Iris pigment epithelial cell (primary cell): ENCODE data around the gene OR2A42.
"Not testable (repeated sequence)": the region's sequence is repeated elsewhere in the genome, so short reads cannot be mapped to it uniquely, and the experiment has no call there.

Source experiments
- DNase-seq: peaks from one replicate; pipeline ENCODE4 v3.0.0-alpha.2; 2011; ENCODE audit warnings: low read depth

The OR2A42 gene

DNA sequence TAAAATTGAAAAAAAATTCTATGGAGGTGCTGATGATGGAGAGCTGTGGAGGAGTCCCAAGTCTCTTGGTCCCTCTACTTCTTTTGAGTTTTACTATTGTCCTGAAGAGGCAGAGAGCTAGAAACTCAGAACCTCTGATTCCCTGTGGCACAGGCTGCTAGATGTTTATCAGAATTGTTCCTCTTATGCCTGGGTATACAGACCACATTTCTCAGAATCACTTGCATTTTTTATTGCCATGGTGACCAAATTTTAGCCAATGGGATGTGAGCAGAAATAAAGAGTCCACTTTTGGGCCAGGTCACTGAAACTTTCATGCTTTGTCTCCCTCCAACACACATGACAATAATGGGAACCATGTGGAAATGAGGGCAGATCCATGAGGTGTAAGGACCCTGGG, 15.7 kb downstream of the OR2A42 start:
- DNase-seq, result not testable (repeated sequence)

DNA sequence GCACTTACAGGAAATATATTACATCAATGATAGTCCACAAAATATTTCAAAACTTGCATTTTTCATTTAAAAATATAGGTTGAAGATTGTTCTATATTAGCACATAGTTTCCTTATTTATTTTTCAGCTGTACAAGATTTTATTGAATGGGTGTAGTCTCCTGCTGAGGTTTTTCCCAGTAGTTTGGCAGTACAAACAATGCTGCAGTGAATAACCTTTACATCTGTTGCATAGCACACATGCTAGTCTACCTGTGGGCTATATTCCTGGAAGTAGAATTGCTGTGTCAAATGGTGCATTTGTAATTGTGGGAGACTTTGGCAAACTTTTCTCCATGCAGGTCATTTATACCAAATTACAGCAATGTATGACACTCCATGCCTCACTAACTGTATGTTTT, 18.9 kb downstream of the OR2A42 start:
- not testable (repeated sequence) for DNase-seq

DNA sequence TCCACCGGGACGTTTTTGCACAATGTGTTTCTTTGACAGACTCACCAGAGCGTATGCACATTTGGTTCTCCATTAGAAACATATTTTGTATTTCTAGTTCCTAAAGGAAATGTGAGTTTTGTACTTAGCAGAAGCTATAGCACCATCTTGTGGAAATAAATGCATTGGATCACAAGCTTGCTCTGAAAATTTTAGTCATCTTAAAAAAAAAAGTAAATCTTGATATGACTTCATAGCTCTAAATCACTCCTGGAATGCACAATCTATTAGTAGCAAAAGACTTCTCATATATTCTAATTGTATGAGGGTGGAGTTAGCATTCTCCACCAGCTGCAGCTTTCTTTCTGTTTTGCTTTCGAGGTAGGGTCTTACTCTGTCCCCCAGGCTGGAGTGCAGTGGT, 20.3 kb downstream of the OR2A42 start:
- not testable (repeated sequence) for DNase-seq

DNA sequence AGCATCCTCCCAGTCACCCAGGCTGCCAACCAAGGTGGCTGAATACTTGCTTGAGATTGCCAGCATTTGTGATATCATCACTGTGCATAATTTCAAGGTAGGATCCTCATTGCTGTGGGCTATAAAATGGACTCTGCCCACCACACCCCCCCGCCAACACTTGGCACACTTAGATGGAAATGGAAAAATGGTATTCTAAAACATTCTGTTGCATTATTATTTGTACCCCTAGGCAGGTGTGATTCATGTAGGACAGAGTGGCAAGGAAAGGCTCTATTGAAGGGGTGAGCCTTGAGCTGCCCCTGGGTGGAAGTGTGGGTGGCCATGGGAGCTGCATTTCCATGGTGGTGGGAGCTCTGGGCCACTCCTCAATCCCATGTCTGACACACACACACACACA, 20.8 kb downstream of the OR2A42 start:
- DNase-seq, result not testable (repeated sequence)

DNA sequence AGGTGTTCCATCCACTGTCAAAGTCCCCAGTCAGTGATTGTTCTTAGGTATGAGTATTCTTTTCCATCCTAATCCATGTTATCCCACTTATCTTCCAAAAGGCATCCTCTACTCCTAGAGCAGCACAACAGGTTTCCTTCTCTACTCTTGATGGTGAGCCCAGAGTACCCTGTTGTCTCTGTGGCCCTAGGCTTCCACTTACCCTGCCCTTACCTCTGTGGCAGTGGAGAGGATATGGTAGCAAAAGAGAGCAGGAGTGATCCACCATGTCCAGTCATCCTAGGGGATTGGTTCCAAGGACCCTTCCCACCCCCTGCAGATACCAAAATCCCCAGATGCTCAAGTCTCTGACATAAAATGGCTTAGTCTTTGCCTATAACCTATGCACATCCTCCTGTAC, 22.2 kb downstream of the OR2A42 start:
- not testable (repeated sequence) for DNase-seq

DNA sequence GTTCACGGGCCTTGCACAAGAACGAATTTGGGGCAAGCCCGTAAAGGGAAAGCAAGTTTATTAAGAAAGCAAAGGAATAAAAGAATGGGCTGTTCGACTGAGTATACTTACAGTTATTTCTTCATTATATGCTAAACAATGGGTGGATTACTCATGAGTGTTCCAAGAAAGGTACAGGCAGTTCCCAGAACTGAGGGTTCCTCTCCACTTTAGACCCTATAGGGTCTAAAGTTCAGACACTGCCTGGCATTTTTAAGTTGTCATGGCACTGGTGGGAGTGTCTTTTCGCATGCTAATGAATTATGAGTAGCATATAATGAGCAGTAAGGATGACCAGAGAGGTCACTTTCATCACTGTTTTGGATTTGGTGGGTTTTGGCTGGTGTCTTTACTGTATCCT, 34.1 kb downstream of the OR2A42 start:
- DNase-seq, result not testable (repeated sequence)

DNA sequence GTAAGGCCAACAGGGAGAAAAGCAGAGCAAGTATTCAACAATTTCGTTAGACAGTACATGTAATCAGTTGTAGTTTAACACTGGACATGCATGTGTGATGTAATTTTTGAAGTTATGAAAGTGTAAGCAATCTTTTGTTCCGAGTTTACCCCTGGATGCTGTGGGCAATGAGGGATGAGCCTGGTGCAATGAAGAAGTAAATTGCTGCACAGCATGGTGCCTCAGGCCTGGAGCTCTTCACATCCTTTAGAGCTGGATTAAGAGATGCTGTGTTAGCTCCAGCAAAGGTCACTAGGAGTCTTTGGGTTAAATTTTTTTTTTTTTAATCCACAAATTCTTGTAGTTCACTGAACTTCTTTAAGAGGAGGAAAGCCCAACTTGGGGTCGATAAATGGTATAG, 36.3 kb downstream of the OR2A42 start:
- not testable (repeated sequence) for DNase-seq

DNA sequence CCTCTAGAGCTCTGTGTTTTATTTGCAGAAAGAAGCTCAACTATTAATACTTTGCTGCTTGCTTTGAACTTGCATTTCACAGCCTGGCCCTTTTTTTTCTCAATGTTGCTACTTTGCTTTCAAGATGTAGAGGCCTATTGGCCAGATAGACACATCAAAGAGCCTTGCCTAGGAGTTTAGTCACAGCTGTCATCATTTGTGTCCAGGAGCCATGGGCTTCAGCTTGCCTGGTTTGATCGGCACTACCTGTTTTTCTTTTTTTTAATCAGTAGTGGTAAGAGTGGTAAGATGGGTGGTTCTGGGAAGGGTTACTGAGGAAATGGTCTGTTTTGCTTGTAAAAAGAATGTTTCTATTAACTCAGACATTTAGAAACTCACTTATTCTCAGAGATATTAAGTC, 37.4 kb downstream of the OR2A42 start:
- DNase-seq, result not testable (repeated sequence)

DNA sequence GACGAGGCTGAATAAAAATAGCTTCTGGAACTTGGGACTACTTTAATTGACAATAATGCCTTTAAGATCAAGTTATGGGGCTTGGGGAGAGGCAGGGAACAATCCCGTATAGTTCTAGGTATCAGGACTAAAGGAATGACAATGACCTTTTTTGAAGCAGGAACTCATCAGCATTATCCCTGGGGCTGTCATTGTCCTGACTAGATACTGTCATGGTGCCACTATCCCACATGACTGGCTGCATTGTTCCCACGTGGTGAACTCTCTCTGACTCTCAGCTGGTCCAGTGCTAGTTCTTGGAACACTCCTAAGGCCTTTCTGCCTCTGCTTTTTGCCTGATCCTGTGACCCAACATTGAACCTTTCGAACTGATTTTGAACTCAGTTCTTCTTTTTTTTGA, 40.5 kb downstream of the OR2A42 start:
- not testable (repeated sequence) for DNase-seq

DNA sequence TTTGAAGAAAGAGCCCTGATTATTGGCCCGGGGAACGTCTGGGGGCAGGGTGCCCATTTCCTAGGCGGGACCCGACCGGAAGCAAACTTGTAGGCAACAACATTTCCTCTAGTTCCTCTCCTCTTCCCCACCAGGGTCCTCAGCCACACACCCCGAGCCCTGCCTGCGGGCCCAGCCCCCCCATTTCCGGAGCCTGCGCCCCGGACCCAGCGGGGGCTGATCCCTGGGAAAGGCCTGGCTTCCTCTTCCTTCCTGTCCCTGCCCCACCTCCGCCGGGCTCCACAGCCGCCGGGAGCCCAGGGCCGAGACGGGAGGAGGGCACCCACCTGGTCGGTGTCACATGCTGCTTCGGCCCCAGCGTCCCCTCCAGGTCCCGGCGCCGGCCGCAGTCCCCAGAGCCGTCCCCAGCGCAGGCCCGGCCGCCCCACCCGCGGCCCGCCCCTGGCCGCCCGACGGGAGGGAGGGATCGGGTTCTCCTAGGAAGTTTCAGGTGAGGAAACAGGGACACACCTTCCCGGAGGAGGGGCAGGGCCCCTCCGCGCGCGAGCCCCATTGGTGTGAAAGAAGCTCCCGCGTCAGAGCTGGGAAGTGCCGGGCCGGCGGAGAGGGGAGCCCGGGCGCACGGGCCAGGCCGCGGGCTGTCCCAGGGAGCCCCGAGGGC, 44.1 kb downstream of the OR2A42 start, which contains the start of gene ARHGEF35:
Gene ARHGEF35 (minus strand): TSS at position 622 of the 661 bp plus-strand sequence. CDS start 7,450 bp downstream, outside the sequence.
- DNase-seq, result not testable (repeated sequence)

DNA sequence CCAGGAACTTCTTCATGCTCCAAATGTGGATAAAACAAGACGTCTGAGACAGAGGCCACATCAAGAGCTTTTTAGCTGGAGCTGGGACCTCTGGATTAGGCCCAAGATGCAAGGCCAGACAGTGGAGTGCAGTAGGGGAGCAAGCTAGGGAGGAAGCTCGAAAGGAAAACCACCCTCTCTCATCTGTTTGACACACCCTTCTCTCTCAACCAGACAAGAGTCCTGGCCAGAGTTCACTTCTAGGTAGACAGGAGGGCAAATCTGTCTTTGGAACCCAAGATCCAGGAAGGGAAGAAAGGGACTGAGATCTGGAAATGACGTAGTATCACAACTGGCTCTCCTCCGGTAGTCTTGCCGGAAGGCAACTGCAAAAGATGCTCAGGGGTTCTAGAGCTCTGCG, 45.0 kb downstream of the OR2A42 start:
- DNase-seq, result not testable (repeated sequence)

DNA sequence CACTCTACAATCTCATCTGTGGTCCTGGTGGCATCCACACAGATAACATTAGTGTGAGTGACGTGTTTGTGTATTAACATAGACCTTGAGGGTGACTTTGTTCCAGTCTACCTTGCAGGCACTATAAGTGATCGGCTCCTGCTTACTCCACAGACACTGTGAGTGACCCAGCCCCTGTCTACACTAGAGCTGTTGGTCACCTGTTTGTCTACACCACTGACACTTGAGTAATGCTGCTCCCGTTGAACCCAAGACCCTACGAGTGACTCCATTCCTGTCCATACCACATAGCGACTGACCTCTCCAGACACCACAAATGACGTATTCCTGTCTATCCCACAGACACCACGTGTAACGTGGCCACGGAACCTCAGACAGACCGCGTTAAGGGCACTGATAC, 45.6 kb downstream of the OR2A42 start:
- not testable (repeated sequence) for DNase-seq

DNA sequence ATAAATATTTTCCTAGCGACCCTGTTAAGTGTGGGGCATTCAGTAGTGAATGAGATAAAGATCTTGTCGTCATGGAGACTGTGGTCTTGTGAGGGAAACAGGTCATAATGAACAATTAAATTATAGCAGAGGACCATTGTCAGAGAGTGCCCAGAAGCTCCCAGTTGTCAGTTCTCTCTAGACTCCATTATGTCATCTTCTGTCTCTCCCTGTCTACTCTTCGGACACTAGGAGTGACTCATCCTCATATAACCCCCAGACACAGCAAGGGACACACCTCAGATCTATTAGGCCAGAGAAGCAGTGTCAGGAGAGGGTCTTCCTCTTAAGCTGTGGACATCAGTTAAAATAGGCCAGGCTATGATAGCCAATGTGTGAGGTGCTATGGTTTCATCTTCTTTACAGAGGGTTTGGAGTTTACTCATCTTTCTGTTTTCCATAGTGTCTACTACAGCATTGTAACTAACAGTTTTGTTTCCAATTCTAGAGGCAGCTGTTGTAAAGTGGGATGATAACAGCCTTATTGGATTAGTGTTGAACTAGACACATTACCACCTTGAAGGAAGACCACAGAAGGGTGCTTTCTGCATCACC, 50.7 kb downstream of the OR2A42 start:
- not testable (repeated sequence) for DNase-seq

DNA sequence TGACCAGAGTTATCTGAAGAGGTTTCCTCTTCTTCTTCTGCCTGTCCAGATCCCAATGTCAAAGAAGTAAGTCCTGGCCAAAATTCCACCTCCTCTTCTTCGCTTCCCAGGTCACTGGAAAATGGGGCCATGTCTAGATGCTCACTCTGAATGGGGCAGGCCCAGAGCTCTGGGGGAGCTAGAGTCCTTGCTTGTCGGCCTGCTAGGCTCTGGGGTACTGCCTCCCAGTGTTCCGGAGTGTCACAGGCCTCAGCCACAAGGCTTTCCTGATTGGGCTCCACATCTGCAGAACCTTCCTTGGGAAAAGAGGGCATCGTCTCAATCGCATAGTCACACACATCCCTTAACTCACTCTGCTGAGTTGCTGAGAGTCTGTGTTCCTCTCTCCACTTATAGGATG, 51.6 kb downstream of the OR2A42 start:
- not testable (repeated sequence) for DNase-seq

DNA sequence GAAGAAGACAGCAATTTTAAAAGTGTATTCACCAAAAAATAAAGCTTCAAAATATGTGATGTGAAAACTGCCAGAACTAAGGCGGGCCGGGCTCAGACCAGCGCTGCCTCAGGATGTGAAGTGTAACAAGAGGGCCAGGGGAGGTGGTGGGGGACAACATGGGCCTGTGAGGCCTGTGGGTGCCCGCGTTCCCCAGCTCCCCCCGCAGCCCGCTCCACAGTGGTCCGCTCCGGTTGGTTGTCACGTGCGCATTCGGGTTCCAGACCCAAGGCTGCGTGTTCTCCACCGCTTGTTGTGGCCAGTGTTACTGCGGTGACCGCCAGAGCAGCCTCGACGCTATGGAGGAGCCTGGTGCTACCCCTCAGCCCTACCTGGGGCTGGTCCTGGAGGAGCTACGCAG, 56.2 kb downstream of the OR2A42 start, which contains the start of gene CTAGE4:
Gene CTAGE4 (plus strand): TSS at position 301 of the 400 bp plus-strand sequence. CDS start 38 bp downstream, at position 339.
- not testable (repeated sequence) for DNase-seq

DNA sequence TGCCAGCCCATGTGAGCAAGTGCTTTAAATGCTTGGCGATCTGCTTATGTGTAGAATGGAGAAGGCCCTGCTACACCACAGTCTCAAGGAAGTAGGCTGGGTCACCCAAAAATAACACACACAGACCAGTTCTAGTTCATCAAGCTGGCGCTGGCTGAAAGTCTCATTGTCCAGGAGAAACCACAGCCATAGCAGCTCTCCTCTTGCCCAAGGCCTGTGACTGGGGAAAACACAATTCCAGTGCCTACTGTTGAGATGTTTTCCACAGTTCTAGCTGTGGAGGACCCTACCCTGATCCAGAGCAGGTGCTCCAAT, 60.3 kb downstream of the OR2A42 start:
- DNase-seq, result not testable (repeated sequence)

DNA sequence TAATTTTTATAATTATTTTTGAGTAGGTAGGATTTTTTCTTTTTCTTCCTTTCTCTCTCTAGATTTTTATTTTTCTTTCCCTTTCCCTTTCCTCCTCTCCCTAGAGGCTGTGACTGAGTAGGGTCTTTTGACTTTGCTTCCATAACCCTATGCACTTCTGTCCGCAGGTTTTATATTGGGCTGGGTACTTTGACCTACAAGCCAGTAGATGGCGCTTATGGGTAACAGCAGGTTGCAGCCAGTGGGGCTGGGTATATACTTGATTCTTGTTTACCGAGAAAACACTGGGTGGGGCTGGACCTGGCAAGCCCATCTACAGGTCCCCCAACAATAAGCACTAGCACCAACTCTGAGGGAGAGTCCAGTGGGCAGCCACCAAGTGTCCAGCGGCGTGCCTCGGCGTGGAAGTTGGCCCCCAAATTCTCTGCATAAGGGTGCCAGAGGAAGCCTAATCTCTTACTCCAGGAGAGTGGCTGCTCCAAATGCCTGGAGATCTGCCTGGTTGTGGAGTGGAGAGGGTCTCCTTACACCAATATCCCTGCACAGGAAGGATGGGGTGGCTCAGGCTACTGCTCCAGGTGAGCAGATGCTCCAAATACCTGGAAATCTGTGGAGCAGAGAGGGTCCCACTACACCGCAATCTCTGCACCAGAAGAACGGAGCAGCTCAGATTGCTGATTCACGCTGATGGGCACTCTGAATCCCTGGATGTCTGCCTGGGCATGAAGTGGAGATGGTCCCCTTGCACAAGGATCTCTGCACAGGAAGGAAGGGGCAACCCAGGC, 60.8 kb downstream of the OR2A42 start:
- DNase-seq, result peak; percentile 13
